Right cardiac atrium (tissue), 5 donors: ENCODE results near the gene AUNIP. TPM values are rescaled to one million over a fixed set of nuclear protein-coding genes. Genes with fewer than 3 reads are reported as not detected.
A peak's percentile ranks its signal among the peaks of the same experiment; 100 is the strongest.

Experiments used
- ATAC-seq, 2 donors: fragments of 200-7000 bp; cut with Tn5 transposase; one replicate each; pipeline versions ENCODE4 v1.8.0 to v1.9.1; 2020; ENCODE audit warnings: moderate library complexity in 2 of 2, mild to moderate bottlenecking in 1 of 2
- DNase-seq, 3 donors: peaks; one replicate each; pipeline ENCODE4 v3.0.0-alpha.2; 2020
- H3K27ac ChIP-seq: one replicate; pipeline ENCODE4 v1.5.1; 2013; ENCODE audit warnings: mild to moderate bottlenecking, low read length, control low read depth, moderate library complexity
- H3K27me3 ChIP-seq: one replicate; pipeline ENCODE4 v1.6.1; 2013; ENCODE audit not compliant: control insufficient read depth, insufficient read depth
- H3K4me1 ChIP-seq: one replicate; pipeline ENCODE4 v1.6.1; 2013; ENCODE audit warnings: low read length; ENCODE audit not compliant: control insufficient read depth, insufficient read depth
- H3K4me3 ChIP-seq: one replicate; pipeline ENCODE4 v1.5.1; 2013; ENCODE audit warnings: low read length, control low read depth
- H3K9me3 ChIP-seq: one replicate; pipeline ENCODE4 v1.6.1; 2013; ENCODE audit warnings: low read length; ENCODE audit not compliant: control insufficient read depth
- WGBS: extraction: QIAGEN DNeasy Blood & Tissue Kit; methylation state at CpG from one replicate; pipeline ENCODE4 v1.1.7; 2013; 5-methylcytosine and 5-hydroxymethylcytosine counted together
- intact Hi-C, 4 donors: fragments of 100-400 bp; cut with DNase I; formaldehyde crosslinking; loops; one replicate each; pipeline versions ENCODE4 v1.11.0 to v1.14.0; 2022 to 2023
- polyA plus RNA-seq: library from polyadenylated mRNA; stranded (reverse); fragments of 200-250 nt; gene quantifications from one replicate; pipeline ENCODE4 v1.2.3, GENCODE V29; 2013
- total RNA-seq, 4 donors: library from RNA; stranded (reverse); fragmentation: NEBNext Ultra II Directional; extraction: Animal tissue kit (Norgen Biotek cat#: 25700); gene quantifications; one replicate each; pipeline ENCODE4 v1.2.1, GENCODE V29; 2021
- donor health status: healthy with polysubstance abuse.
- donor health status: DM: no; HTN: yes; CAD: no.
- donor health status: DM: no; HTN: no; CAD: no.
- donor health status: DM: no; HTN: yes; CAD: no; lungs with severe emphysema.
- donor health status: DM: yes; HTN: yes; CAD: no.

The AUNIP gene
- total and polyA plus RNA-seq, 5 donors, result 0.34 TPM; not detected in 4

DNA sequence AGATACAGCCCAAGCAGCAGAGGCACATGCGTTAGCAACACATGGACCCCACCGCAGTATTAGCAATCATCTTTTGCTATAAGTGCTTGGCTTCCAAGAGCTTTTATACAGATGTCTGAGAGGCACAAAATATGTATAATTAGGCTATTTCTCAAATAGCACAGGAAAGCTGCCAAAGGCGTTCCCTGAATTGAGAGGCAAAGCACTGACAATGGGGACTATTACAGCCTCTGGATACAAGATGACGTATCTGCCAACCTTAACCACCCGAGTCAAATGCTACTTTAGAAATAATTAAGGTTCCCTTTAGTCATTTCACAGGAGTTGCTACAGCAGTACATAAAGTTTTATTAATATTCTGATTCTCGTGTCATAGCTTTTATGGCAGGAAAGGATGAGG is 40.5 kb upstream of the AUNIP start:
- Histone ChIP-seq H3K4me1 (no peaks in the 10 kb centered on the region), H3K9me3 (no peaks in the 10 kb centered on the region), H3K27ac (no peak overlapping the region), H3K4me3 (no peak overlapping the region), H3K27me3 (no peaks in the 10 kb centered on the region)
- ATAC-seq (no peak), DNase-seq (no peak)
- 89% methylated on average over 6 of the region's 6 CpGs for WGBS
- intact Hi-C loops, result loop anchor here in 1 of 4 donors (5.0 kb wide), 1 partner anchor 98 kb away; the partner anchor contains the start of gene PAFAH2

DNA sequence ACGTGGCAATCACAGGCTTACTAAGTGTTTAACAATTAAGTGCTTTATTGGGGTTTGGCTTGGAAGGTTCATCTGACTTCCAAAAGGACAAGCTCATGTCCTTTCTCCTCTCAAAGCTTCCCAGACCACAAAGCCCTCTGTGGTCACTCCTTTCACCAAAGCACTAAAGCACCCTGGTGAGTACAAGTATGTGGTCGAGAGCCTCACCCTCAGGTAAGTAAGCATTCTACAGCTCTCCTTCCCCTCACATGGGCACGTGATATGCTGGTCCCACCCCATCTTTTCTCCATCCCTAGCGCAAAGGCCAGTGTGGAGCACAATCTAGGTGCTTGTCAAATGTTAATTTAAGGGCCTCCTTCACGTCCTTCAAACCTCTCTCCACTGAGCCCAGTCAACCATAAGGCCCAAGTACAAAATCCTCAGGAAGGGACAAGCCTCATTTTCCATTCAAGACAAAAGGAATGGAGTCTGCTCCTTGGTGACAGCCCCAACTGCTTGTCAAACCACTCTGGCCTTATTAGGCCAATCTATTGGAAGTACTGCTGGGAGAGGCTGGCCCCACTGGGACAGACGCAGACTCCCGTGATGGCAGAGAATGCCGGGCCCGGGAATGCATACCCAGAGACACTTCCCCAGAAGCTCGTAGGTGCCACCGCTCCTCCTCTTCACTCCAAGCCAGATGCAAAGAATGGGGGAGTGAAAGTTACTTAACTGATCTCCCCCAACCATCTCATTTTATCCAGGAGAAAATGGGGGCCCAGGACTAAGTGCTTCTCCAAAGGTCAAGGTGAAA is 39.2 kb upstream of the AUNIP start:
- no peaks in the 10 kb centered on the region for H3K9me3 ChIP-seq
- no peaks in the 10 kb centered on the region for H3K4me1 ChIP-seq
- 89% methylated on average over 11 of the region's 11 CpGs for WGBS
- no peak overlapping the region for H3K27ac ChIP-seq
- DNase-seq (no peak), ATAC-seq (no peak)
- H3K27me3 ChIP-seq, result no peaks in the 10 kb centered on the region
- intact Hi-C loops, result loop anchor here in 1 of 4 donors (5.0 kb wide), 1 partner anchor 99 kb away; the partner anchor contains the start of gene PAFAH2
- no peak overlapping the region for H3K4me3 ChIP-seq

DNA sequence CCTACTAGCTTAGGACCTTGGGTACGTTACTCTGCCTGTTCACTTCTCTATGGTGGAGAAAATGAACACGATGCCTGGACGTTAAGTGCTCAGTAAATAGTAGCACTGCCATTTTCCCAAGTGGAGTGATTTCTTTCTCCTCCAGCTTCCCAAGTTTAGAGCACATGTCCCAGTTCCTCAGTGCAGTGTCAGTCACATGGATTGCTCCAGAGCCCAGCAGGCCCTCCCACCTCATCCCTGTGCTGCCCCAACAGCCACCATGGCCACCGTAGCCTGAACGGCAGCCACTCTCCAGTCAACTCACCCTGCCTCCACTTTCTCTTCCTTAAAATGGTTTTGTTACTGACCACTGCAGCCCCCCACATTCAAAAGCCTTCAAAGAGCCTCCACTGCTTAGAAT is 38.5 kb upstream of the AUNIP start:
- no peak for ATAC-seq
- no peak for DNase-seq
- no peaks in the 10 kb centered on the region for H3K27me3 ChIP-seq
- intact Hi-C loops, result loop anchor here in 1 of 4 donors (5.0 kb wide), 1 partner anchor 100 kb away; the partner anchor contains the start of gene PAFAH2
- no peaks in the 10 kb centered on the region for H3K4me1 ChIP-seq
- no peaks in the 10 kb centered on the region for H3K9me3 ChIP-seq
- H3K4me3 ChIP-seq, result no peak overlapping the region
- no peak overlapping the region for H3K27ac ChIP-seq
- 90% methylated on average over 5 of the region's 5 CpGs for WGBS

DNA sequence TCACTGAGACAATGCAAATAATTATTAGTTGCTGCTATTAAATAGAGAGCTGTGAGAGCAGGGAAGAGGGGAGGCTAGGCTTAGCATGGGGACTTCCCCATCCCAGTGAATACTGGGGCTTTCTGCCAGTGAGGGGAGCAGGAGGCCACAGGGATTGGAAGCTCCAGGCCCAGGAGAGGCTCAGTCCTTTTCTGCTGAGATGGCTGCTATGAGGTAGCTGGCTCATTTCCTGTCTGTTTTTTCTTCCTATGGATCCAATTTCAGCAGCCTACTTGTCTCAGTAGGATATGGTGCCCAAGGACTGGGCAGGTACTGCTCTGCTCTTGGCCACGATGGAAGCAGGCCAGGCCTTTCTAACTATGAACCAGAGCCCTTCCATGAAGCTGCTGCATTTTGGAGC is 37.0 kb upstream of the AUNIP start:
- no peak for DNase-seq
- no peak for ATAC-seq
- WGBS, result 75% methylated on average over 1 of the region's 1 CpG
- intact Hi-C loops, result loop anchor here in 1 of 4 donors (5.0 kb wide), 1 partner anchor 101 kb away; the partner anchor contains the start of gene PAFAH2
- H3K9me3 ChIP-seq, result no peaks in the 10 kb centered on the region
- no peak overlapping the region for H3K27ac ChIP-seq
- no peak overlapping the region for H3K4me3 ChIP-seq
- peaks cover 1% of the 10 kb centered on the region for H3K4me1 ChIP-seq
- no peaks in the 10 kb centered on the region for H3K27me3 ChIP-seq

DNA sequence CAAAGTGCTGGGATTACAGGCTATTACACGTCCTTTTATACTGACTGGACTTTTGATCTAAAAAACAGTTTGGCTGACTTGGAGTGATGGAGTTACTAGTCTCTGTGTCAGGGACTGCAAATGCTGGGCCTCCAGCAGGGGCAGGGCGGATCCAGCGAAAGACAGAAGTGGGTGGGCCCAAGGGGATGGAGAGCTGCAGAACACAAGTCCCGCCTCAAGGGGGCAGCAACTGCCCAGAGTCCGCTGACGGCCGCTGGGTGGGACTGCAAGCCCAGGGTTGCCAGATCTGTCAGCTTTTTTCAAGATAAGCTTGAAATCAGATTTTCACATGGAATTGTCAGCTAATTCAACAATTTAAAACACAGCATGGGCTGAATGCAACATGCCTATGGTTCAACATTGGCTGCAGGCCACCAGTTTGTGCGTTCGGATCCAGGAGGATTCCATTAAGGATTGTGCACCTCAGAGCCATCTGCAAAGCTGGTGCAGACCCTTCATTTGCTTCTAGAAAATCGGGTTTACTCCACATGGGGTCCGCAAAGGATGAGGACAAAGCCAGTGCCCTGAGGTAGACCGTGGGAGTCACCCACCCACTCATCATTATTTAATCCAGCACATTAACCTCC is 36.2 kb upstream of the AUNIP start:
- Histone ChIP-seq H3K4me1 (peaks cover 1% of the 10 kb centered on the region), H3K4me3 (no peak overlapping the region)

DNA sequence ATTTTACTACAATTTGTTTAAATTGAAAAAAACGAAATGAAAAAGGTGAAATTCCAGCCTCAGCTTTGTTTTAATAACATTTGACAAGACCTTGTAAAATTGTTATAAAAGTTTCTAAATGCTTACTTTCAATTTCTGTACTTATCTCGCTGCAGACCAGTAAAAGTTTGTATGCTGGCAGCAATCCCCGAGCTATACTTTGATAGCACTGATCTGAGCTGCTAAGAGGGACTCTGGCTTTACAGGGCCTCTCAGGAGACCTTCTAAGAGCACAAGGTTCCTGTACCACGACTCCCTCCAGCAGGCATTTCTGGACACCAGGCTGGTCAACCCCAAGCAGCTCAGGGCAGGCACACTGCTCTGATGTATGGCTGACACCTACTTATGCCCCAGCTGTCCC is 33.9 kb upstream of the AUNIP start:
- Histone ChIP-seq H3K4me3 (no peak overlapping the region), H3K27ac (no peak overlapping the region), H3K27me3 (no peaks in the 10 kb centered on the region), H3K9me3 (no peaks in the 10 kb centered on the region), H3K4me1 (peaks cover 1% of the 10 kb centered on the region)
- 65% methylated on average over 4 of the region's 4 CpGs for WGBS
- intact Hi-C loops, result no loop called here
- DNase-seq (no peak), ATAC-seq (no peak)

More for the DNA sequence above, 36.2 kb upstream of the AUNIP start:
- no peaks in the 10 kb centered on the region for H3K27me3 ChIP-seq
- no peak overlapping the region for H3K27ac ChIP-seq
- intact Hi-C loops, result loop anchor here (2.0 to 5.0 kb wide), 2 partner anchors 102 to 103 kb away; partner anchors contain the start of gene PAFAH2 (in 4 of the 4)
- 10% methylated on average over 12 of the region's 12 CpGs for WGBS
- DNase-seq (peak; percentile 90 to 95 (median 95)), ATAC-seq (peak; percentile 92 to 94)
- H3K9me3 ChIP-seq, result no peaks in the 10 kb centered on the region

DNA sequence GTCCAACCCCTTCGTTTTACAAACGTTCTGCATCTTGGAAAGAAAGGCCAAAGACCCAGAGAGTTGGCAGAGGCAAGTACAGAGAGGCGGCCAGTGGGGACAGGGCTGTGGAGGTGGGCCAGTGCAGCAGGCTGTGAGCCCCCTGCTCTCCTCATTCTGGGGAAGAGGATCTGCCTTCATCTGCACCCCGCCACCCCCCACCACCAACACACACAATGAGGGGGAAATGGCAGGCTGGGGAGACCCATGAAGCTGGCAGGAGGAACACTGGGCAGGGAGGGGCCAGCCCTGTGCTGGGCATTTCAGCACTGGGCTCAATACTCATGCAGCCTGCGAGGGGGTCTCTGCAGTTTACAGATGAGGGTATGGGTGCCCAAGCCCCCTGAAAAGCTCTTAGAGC is 32.3 kb upstream of the AUNIP start:
- DNase-seq, result no peak
- intact Hi-C loops, result no loop called here
- no peak overlapping the region for H3K27ac ChIP-seq
- H3K4me3 ChIP-seq, result no peak overlapping the region
- WGBS, result 73% methylated on average over 5 of the region's 5 CpGs
- H3K9me3 ChIP-seq, result no peaks in the 10 kb centered on the region
- peaks cover 1% of the 10 kb centered on the region for H3K4me1 ChIP-seq
- H3K27me3 ChIP-seq, result no peaks in the 10 kb centered on the region
- ATAC-seq, result no peak

DNA sequence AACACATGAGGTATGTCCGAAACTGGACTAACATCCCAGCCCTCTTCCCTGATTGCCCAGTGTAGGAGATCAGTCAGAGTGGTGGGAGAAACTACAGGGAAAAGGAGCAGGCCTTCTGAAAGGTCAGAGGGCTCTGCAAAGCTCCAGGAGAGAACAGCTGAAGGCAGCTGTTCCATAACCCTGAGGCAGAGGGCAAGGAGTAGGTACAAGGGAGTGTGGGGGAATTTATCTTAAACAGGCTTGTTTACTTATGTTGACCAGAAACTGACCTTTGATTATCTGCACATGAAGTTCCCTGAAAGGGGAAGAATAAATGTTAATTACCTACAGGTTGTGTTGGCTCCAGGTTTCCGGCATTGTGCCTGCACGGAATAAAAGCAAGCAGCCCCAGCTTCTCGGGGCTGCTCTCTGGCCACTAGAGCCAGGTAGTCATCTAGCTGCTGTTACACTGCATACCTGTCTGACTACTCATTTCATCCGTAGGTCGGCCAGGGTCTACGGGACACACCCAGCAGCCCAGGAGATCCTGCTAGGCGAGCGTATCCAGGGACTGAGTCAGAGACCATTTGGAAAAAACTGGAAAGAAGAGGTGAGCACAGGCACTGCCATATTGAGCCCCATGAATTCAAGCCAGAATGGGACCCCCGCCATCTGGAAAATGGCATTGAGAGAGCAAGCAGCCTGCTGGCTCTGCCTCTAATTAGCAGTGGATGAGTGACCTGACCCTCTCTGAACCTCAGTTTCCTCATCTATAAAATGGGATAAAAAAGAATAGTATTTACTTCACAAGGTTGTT is 31.2 kb upstream of the AUNIP start:
- WGBS, result 89% methylated on average over 10 of the region's 10 CpGs
- Histone ChIP-seq H3K4me3 (no peak overlapping the region), H3K9me3 (no peaks in the 10 kb centered on the region), H3K4me1 (peaks cover 1% of the 10 kb centered on the region), H3K27me3 (no peaks in the 10 kb centered on the region), H3K27ac (no peak overlapping the region)
- no peak for ATAC-seq
- intact Hi-C loops, result no loop called here
- DNase-seq, result no peak

DNA sequence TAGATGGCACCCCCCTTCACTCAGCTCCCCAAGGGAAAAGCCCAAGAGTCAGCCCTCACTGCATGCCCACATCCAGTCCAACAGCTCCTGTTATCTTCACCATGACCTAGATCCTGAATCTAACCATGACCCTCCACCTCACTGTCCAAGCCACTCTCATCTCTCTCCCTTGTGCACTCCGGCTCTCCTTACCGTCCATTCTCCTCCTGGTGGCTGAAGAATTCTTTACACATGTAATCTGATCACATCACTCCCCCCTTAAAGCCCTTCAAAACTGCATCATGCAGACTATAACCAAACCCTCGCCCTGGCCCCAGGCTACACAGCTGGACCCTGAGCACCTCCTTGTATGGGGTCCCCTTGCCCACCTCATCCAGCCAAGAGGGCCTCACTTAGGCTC is 30.2 kb upstream of the AUNIP start:
- DNase-seq (no peak), ATAC-seq (no peak)
- no peak overlapping the region for H3K27ac ChIP-seq

DNA sequence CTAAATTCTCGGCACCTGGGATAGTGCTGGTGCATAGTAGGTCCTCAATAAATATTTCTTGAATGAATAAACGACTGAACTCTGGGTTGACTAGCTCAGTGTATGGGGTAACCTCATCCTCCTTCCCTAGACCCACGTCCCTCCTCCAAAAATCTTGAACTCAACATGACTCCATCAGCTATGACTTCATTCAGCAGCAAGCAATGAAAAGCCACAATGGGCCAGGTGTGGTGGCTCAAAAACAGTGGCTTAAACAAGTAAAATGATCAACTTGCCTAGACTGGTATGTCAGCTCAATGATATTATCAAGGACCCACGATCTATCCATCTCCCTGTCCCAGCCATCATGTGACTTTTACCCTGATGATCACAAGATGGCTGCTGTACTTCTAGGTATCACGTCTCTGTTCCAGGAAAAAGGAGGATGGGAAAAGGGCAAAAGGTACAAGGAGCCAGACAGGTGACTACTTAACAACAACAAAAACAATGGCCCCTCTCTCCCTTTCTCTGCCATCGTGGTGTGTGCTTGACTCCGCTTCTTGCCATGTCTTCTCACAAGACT is 29.2 kb upstream of the AUNIP start:
- Histone ChIP-seq H3K9me3 (no peaks in the 10 kb centered on the region), H3K27me3 (no peaks in the 10 kb centered on the region), H3K4me1 (peaks cover 1% of the 10 kb centered on the region), H3K27ac (no peak overlapping the region), H3K4me3 (no peak overlapping the region)
- ATAC-seq, result no peak
- no peak for DNase-seq
- WGBS, result 92% methylated on average over 7 of the region's 7 CpGs
- intact Hi-C loops, result no loop called here

More for the DNA sequence above, 30.2 kb upstream of the AUNIP start:
- no peaks in the 10 kb centered on the region for H3K9me3 ChIP-seq
- WGBS, result 81% methylated on average over 3 of the region's 3 CpGs
- H3K4me1 ChIP-seq, result peaks cover 1% of the 10 kb centered on the region
- H3K4me3 ChIP-seq, result no peak overlapping the region
- H3K27me3 ChIP-seq, result no peaks in the 10 kb centered on the region
- intact Hi-C loops, result no loop called here
